ENCODE data around the gene NDUFS6.

The NDUFS6 gene

DNA sequence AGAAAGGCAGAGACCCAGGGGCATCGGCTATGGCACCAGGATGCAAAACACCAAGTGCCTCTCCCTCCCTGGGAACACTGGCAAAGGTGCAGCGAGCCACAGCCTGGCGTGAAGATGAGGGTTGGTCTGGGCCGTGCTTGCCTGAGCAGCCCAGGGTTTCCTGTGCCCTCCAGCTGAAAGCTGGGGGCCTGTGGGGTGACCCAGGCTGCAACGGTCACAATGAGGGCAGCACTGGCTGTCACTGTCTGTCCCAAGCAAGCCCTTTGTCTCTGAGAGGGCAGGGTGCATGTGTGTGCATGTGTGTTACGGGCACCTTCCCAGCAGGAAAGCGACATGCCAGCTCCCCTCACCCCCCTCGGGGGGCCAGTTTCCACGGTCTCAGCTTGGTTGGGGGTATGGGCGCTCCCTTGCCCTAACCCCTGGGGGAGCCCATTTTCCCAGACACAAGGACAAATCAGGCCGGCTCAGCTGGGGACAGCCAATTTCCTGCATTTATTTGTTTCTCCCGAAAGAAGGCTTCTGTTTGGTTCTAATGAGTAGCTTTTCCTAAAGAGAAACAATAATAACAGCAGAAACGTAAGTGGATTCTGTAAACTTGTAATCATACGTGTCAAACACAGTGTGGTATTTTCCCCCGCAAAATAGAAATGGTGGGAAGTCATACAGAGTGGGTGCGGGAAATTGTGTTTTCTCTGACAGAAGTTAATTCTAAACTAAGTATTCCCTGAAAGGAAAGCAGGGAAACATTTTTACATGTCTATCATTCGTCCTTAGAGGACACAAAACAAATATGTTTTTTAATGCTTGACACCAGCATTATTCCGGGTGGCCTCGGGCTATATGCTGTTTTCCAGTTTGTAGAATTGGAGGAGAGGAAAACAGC, 22.8 kb upstream of the NDUFS6 start:
- Histone ChIP-seq H3K9me3 (replicated peaks; ENCODE audit: low read length) (no peaks in the 10 kb centered on the region), H3K36me3 (ENCODE audit: insufficient read depth, low read length) (no peaks in the 10 kb centered on the region), H3K4me3 (ENCODE audit: low read length) (no peak overlapping the region), H3K27me3 (ENCODE audit: control insufficient read depth, insufficient read depth, low read length) (no peaks in the 10 kb centered on the region), H3K9ac (ENCODE audit: low read depth, low read length) (no peak overlapping the region), H3K4me1 (ENCODE audit: control insufficient read depth, insufficient read depth, low read length) (no peaks in the 10 kb centered on the region), H3K4me2 (ENCODE audit: low read length) (no peak overlapping the region)

DNA sequence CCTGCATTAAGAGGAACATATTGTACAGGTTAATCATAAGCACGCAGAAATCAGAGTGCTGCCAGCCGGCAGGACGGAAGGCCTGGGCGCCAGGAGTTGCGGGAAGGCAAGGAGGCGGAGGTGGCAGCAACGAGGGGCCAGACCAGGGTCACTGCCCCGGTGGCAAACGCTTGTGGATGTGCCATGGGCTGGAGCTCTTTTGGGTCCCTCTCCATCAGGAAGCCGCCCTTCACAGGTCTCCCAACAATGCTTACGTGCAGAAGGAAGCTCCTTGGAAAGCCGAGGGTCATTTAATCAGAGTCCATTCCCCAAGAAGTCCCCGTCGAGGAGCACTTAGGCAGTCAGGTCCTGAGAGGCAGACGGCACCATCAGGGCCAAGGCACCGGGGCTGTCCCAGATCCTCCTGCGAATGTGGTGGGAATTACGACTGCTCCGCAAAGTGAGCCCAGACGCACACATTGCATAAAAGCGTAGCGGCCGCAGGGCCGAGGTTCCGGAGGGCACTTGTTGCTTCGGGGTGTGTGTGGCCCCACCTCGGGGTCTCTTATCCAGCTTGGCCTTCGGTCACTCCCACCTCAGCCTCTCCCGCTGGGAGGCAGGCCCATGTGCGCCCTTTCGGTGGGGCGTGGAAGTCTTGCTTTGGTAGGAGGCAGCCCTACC, 22.1 kb upstream of the NDUFS6 start:
- Histone ChIP-seq H3K9ac (ENCODE audit: low read depth, low read length) (no peak overlapping the region), H3K4me1 (ENCODE audit: control insufficient read depth, insufficient read depth, low read length) (no peaks in the 10 kb centered on the region), H3K36me3 (ENCODE audit: insufficient read depth, low read length) (no peaks in the 10 kb centered on the region), H3K4me2 (ENCODE audit: low read length) (no peak overlapping the region), H3K27me3 (ENCODE audit: control insufficient read depth, insufficient read depth, low read length) (no peaks in the 10 kb centered on the region), H3K4me3 (ENCODE audit: low read length) (no peak overlapping the region), H3K9me3 (replicated peaks; ENCODE audit: low read length) (no peaks in the 10 kb centered on the region)

DNA sequence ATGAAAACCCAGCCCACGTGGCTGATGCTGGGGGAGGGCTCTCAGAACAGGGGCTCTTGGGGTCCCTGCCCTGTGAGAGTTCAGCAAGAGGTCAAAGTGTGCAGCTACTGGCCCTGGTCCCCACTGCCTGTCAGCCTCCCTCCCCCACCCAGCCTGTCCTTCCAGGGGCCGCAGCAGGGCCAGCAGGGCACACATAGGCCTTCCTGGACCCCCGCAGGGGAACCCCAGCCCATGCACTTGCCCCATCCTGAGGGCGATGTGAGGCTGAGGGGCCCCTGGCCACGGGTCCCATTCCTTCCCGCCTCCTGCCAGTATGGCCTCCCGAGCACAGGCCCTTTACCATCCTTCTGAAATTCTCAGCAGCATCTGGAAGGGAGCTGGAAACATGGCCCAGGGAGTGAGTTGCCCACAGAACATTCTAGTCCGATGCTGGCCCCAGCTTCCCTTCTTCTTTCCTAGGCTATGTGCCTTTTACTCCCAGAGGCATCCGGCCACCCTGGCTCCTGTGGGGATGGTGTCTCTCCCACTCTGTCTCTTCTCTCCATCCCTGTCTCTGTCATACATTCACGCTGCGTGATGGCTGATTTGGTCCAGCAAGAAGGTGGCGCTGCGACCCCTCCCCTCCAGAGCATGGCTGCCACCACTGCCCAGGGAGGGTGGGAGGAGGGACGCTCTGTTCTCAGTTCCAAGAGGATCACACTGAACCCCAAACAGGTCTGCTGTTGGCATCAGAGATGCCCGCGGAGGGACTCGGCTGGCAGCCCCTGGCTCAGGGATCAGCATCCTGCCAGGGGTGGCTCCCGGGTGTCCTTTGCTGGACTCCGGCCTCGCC, 21.2 kb upstream of the NDUFS6 start:
- no peak overlapping the region for H3K4me2 ChIP-seq (ENCODE audit: low read length)
- no peak overlapping the region for H3K4me3 ChIP-seq (ENCODE audit: low read length)
- no peaks in the 10 kb centered on the region for H3K9me3 ChIP-seq (replicated peaks; ENCODE audit: low read length)
- no peaks in the 10 kb centered on the region for H3K4me1 ChIP-seq (ENCODE audit: control insufficient read depth, insufficient read depth, low read length)
- no peak overlapping the region for H3K9ac ChIP-seq (ENCODE audit: low read depth, low read length)
- H3K27me3 ChIP-seq (ENCODE audit: control insufficient read depth, insufficient read depth, low read length), result no peaks in the 10 kb centered on the region
- H3K36me3 ChIP-seq (ENCODE audit: insufficient read depth, low read length), result no peaks in the 10 kb centered on the region

DNA sequence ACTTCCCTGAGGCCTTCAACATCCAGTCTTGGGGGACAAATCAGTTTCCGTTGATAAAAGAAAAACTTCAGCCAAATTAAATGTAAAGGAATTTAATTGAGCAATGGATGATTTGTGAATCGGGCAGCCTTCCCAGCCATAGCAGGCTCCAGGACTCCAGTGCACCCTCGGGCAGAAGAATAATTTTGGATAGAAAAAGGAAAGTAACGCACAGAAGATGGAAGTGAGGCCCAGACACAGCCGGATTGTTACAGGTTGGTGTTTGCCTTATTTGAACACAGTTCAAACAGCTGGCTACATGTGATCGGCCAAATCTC, 20.6 kb upstream of the NDUFS6 start:
- Histone ChIP-seq H3K4me2 (ENCODE audit: low read length) (no peak overlapping the region), H3K9me3 (replicated peaks; ENCODE audit: low read length) (no peaks in the 10 kb centered on the region), H3K27me3 (ENCODE audit: control insufficient read depth, insufficient read depth, low read length) (no peaks in the 10 kb centered on the region), H3K9ac (ENCODE audit: low read depth, low read length) (no peak overlapping the region), H3K4me1 (ENCODE audit: control insufficient read depth, insufficient read depth, low read length) (no peaks in the 10 kb centered on the region), H3K4me3 (ENCODE audit: low read length) (no peak overlapping the region), H3K36me3 (ENCODE audit: insufficient read depth, low read length) (no peaks in the 10 kb centered on the region)

DNA sequence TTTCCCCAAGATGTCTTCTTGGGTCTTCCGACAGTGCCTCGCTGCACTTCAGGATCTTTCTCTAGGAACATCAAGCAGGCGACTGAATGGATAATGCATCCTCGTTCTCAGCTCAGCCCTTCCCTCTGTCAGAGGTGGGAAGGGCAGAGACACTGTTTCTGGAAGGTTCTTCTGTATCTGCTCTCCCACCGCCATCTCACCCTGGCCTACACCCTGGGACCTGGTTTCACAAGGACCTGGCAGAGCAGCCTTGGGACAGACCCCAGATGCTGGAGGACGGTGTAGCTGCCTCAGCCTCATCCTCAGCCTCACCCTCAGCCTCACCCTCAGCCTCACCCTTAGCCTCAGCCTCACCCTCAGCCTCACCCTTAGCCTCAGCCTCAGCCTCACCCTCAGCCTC, 20.1 kb upstream of the NDUFS6 start:
- Histone ChIP-seq H3K4me2 (ENCODE audit: low read length) (no peak overlapping the region), H3K27me3 (ENCODE audit: control insufficient read depth, insufficient read depth, low read length) (no peaks in the 10 kb centered on the region), H3K36me3 (ENCODE audit: insufficient read depth, low read length) (no peaks in the 10 kb centered on the region), H3K4me3 (ENCODE audit: low read length) (no peak overlapping the region), H3K9me3 (replicated peaks; ENCODE audit: low read length) (no peaks in the 10 kb centered on the region), H3K4me1 (ENCODE audit: control insufficient read depth, insufficient read depth, low read length) (no peaks in the 10 kb centered on the region), H3K9ac (ENCODE audit: low read depth, low read length) (no peak overlapping the region)

DNA sequence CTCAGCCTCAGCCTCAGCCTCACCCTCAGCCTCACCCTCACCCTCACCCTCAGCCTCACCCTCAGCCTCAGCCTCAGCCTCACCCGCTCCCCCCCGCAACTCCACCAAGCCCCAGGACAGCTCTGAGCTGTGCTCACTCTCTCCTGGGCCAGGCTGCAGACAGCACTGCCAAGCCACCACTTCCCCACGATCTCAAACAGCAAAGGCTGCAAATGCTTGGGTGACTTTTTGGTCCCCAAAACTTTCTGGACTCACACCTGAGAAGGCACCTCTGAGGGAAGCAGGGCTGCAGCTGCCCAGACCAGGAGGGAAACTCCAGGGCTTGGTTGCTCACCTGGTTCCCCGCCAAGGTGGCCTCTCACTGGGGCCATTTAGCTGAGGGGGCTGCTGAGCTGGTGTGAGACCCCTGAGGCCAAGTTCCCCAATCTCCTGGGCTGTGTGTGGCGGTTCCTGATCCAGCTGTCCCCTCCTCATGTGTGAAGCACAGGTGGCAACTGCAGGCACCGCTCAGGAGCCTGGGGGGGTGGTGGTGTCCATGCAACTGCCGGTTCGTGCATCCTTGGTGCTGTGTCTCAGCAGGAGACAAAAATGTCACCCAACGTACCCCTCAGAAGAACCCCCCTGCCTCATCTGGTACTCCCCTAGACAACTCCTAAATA, 19.4 kb upstream of the NDUFS6 start:
- H3K9ac ChIP-seq (ENCODE audit: low read depth, low read length), result no peak overlapping the region
- no peak overlapping the region for H3K4me2 ChIP-seq (ENCODE audit: low read length)
- H3K4me1 ChIP-seq (ENCODE audit: control insufficient read depth, insufficient read depth, low read length), result no peaks in the 10 kb centered on the region
- H3K9me3 ChIP-seq (replicated peaks; ENCODE audit: low read length), result no peaks in the 10 kb centered on the region
- no peaks in the 10 kb centered on the region for H3K27me3 ChIP-seq (ENCODE audit: control insufficient read depth, insufficient read depth, low read length)
- H3K4me3 ChIP-seq (ENCODE audit: low read length), result no peak overlapping the region
- H3K36me3 ChIP-seq (ENCODE audit: insufficient read depth, low read length), result no peaks in the 10 kb centered on the region

DNA sequence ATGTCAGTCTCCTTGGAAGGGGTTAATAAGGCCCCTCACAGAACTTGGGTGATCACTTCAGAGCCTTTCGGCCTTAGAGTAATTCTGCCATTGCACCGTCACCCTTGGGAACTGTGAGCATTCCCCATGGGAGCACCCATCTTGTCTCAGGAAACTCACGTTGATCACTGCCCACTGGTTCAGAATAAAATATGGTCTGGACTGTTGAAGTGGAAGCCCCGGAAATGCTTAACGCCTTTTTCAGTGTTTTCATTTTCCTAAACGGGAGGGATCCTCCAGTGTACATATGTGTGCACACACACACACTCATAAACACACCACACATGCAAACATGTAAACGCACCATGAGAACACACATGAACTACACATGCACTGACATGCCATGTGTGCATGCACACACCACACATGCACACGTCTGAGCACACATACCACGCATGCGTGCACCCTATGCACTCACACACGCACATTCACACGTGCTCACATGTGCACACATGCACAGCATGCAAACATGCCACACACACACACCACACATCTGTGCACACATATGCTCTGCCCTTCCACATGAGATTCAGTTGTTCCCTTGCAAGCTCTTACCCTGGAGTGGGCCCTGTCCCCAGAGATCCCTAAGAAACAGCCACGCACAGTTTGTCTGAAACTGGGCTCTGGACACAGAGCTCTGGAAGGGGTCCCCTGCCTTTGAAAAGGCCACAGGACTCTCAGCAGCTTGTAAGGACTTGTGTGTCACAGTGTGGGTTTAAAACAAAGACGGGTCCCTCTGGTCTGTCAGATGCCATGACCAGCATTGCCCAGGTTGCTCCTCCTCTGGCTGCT, 18.6 kb upstream of the NDUFS6 start:
- Histone ChIP-seq H3K27me3 (ENCODE audit: control insufficient read depth, insufficient read depth, low read length) (no peaks in the 10 kb centered on the region), H3K36me3 (ENCODE audit: insufficient read depth, low read length) (no peaks in the 10 kb centered on the region), H3K4me1 (ENCODE audit: control insufficient read depth, insufficient read depth, low read length) (no peaks in the 10 kb centered on the region), H3K4me3 (ENCODE audit: low read length) (no peak overlapping the region), H3K9me3 (replicated peaks; ENCODE audit: low read length) (no peaks in the 10 kb centered on the region), H3K9ac (ENCODE audit: low read depth, low read length) (no peak overlapping the region), H3K4me2 (ENCODE audit: low read length) (no peak overlapping the region)

DNA sequence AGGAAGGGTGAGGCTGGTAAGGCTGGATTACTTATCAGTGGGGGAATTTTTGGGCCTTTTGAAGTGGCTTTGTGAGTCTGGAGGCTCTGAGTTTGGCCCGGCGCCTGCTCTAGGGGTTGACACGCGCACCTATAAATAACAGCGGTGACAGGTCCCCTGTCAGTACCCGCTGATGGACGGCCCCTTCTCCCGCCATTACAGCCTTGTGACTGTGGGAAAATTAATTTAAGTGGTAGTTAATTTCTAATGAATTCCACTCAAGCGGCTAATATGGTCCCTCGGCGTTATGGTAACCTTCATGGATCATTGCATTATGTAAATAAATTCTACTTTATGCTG, 18.0 kb upstream of the NDUFS6 start:
- no peak overlapping the region for H3K4me2 ChIP-seq (ENCODE audit: low read length)
- no peak overlapping the region for H3K9ac ChIP-seq (ENCODE audit: low read depth, low read length)
- no peaks in the 10 kb centered on the region for H3K9me3 ChIP-seq (replicated peaks; ENCODE audit: low read length)
- H3K36me3 ChIP-seq (ENCODE audit: insufficient read depth, low read length), result no peaks in the 10 kb centered on the region
- H3K27me3 ChIP-seq (ENCODE audit: control insufficient read depth, insufficient read depth, low read length), result no peaks in the 10 kb centered on the region
- no peaks in the 10 kb centered on the region for H3K4me1 ChIP-seq (ENCODE audit: control insufficient read depth, insufficient read depth, low read length)
- H3K4me3 ChIP-seq (ENCODE audit: low read length), result no peak overlapping the region

DNA sequence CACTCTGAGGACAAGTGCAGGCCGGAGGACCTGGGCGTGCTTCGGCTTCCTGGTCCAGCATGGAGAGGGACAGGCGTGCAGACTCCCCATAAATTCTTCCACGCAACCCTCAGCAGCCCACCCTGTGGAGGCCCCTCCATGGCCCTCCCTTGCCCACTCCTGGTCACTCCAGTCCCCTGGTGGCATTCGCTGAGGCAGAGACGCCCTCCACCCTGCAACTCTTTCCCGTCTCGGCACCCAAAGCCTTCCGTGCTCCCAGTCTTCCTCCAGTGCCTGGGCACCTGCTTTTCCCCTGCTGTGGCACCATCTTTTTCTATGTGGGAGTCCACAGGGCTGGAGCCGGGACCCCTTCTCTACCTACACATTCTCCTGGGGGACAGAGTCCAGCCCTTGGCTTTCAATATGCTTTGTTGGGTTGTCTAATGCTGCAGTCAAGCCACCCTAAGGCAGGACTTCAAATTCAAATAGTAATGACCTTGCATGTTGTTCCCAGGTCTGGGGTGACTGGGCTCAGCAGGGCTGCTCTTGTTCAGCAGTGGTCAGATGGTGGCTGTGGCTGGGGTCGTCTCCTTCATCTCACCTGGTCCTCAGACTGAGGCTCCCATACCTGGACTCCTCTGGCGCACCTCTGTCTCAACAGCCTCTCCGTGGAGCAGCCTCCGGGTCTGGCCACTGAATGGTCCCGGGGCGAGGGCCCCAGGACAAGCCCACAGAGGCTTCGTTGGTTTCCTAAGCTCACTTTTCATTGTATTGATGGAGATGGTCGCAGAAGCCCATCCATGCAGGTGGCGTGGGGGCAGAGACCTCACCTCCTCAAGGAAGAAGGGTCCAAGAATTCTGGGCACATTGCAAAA, 16.8 kb upstream of the NDUFS6 start:
- H3K4me1 ChIP-seq (ENCODE audit: control insufficient read depth, insufficient read depth, low read length), result peaks cover 9% of the 10 kb centered on the region
- H3K36me3 ChIP-seq (ENCODE audit: insufficient read depth, low read length), result no peaks in the 10 kb centered on the region
- H3K9ac ChIP-seq (ENCODE audit: low read depth, low read length), result no peak overlapping the region
- no peaks in the 10 kb centered on the region for H3K9me3 ChIP-seq (replicated peaks; ENCODE audit: low read length)
- H3K4me3 ChIP-seq (ENCODE audit: low read length), result no peak overlapping the region
- H3K27me3 ChIP-seq (ENCODE audit: control insufficient read depth, insufficient read depth, low read length), result no peaks in the 10 kb centered on the region
- no peak overlapping the region for H3K4me2 ChIP-seq (ENCODE audit: low read length)

DNA sequence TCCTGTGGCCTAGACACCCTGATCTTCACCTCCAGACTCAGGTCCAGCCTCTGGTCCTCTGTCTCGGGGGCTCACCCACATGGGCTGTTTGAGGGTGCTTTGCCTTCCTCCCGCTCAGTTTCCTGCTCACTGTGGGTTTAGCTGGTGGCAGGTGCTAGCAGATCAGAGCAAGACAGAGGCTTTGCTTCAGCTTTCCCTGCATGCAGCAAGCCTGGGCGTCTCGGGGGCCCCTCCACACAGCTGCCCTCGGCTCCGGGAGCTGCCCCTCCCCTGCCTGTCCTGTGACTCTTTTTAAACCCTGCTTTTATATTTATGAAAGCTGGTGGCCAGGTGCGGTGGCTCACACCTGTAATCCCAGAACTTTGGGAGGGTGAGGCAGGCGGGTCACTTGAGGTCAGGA, 16.1 kb upstream of the NDUFS6 start:
- H3K9me3 ChIP-seq (replicated peaks; ENCODE audit: low read length), result no peaks in the 10 kb centered on the region
- H3K36me3 ChIP-seq (ENCODE audit: insufficient read depth, low read length), result no peaks in the 10 kb centered on the region
- H3K27me3 ChIP-seq (ENCODE audit: control insufficient read depth, insufficient read depth, low read length), result no peaks in the 10 kb centered on the region
- H3K4me3 ChIP-seq (ENCODE audit: low read length), result no peak overlapping the region
- no peak overlapping the region for H3K4me2 ChIP-seq (ENCODE audit: low read length)
- H3K4me1 ChIP-seq (ENCODE audit: control insufficient read depth, insufficient read depth, low read length), result peaks cover 16% of the 10 kb centered on the region
- H3K9ac ChIP-seq (ENCODE audit: low read depth, low read length), result no peak overlapping the region
